Measurements from ENCODE around the gene LINC01488. TPM values are rescaled to one million over a fixed set of nuclear protein-coding genes. Genes with fewer than 3 reads are reported as not detected.

The LINC01488 gene
- total RNA-seq, 2 experiments from 2014 or later, result not detected

DNA sequence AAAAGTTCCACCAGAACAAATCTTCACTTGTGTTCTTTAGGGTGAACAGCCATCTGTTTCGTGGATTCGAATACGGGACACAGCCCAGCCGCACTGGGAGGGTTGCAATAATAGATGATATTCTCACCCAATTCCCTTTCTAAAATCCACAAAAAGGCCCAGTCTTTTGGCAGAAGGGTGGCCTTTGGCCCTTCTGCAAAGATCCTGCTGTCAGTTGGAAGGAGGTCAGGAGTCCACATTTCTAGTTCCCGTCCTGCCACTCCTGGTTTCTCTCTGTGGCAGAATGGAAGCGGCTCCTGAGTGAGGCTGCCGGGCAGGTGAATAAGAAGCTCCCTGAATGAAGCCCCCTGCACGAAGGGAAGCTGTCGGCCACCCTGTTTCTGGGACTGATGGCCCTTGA is 11.2 kb upstream of the LINC01488 start:
- ChIA-PET CTCF (no interaction called here), POLR2A (no interaction called here)
- Histone ChIP-seq H3K4me1 (ENCODE audit: insufficient read depth, low read length) (no peaks in the 10 kb centered on the region), H3K4me3 (ENCODE audit: low read length) (no peak overlapping the region), H3K9me3 (ENCODE audit: control insufficient read depth in 1 of 2, insufficient read depth in 1 of 2, low read length in 2 of 2) (peaks cover 0 to 12% of the 10 kb centered on the region in 2 experiments), H3K27me3 (ENCODE audit: control insufficient read depth in 1 of 2, insufficient read depth in 2 of 2, low read length in 2 of 2) (peaks cover 0 to 7% of the 10 kb centered on the region in 2 experiments), H3K36me3 (ENCODE audit: insufficient read depth, low read length) (no peaks in the 10 kb centered on the region), H3K27ac (ENCODE audit: low read depth in 1 of 2, low read length in 2 of 2) (no peak overlapping the region)
- Mint-ChIP-seq H3K4me3 (no peak overlapping the region), H3K36me3 (ENCODE audit: low read depth) (no peaks in the 10 kb centered on the region), H3K4me1 (ENCODE audit: low read depth) (no peaks in the 10 kb centered on the region), H3K9me3 (no peaks in the 10 kb centered on the region), H3K27me3 (peaks cover 4% of the 10 kb centered on the region), H3K27ac (no peak overlapping the region)
- intact Hi-C loops (cut with DNase I, micrococcal nuclease), result no loop called here
- TF ChIP-seq, protein P1, sequence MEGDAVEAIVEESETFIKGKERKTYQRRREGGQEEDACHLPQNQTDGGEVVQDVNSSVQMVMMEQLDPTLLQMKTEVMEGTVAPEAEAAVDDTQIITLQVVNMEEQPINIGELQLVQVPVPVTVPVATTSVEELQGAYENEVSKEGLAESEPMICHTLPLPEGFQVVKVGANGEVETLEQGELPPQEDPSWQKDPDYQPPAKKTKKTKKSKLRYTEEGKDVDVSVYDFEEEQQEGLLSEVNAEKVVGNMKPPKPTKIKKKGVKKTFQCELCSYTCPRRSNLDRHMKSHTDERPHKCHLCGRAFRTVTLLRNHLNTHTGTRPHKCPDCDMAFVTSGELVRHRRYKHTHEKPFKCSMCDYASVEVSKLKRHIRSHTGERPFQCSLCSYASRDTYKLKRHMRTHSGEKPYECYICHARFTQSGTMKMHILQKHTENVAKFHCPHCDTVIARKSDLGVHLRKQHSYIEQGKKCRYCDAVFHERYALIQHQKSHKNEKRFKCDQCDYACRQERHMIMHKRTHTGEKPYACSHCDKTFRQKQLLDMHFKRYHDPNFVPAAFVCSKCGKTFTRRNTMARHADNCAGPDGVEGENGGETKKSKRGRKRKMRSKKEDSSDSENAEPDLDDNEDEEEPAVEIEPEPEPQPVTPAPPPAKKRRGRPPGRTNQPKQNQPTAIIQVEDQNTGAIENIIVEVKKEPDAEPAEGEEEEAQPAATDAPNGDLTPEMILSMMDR (IDR thresholded peaks at IDR 0.05), result no peak
- DNase-seq (no peak), ATAC-seq (ENCODE audit: poor library complexity) (no peak)

DNA sequence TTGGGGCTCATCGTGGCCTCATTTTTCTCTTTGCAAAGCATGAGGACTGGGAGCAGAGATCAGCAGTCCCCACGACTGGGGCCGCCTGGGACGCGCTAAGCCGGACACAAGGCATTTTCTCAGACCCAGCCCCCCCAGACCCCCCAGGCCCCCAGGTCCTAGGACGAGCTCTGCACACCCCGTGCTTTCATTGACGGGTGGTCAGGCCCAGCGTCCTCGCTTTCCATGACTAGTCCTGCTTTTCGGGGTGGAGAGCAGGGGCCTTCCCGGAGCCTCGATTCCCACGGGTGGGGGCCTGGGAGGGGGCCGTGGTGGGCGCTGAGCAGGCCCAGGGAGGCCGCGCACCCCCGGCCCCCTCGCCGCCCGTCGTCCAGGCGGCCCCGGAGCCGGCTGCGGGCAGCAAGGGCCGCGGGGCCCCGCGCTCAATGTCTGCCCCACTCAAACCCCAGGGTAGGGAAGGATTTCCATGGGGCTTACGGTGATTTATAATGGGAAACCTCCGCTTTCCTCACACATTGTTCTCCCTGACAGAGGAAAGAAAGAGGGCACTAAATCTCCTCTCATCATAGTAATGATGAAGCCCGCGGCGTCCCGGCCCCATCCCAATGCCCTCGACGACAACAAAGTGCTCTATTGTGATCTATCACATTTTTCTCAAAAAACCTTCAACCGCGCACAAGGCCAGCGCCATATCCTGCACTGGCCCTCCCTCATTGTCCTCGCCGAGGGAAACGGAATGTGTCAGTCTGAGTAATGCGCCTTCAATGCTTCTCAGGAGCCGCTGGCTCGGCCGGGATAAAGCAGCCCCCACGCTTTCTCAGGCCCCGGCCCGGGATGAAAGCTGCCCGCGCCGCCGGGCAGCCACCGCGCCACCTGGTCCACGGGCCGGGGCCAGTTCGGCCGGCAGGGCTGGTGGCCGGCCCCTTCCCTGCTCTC is 10.4 kb upstream of the LINC01488 start:
- H3K9me3 ChIP-seq (ENCODE audit: control insufficient read depth in 1 of 2, insufficient read depth in 1 of 2, low read length in 2 of 2), result peaks cover 0 to 12% of the 10 kb centered on the region in 2 experiments
- TF ChIP-seq, protein P1 (IDR thresholded peaks at IDR 0.05), result no peak
- no peak for ATAC-seq (ENCODE audit: poor library complexity)
- H3K27me3 ChIP-seq (ENCODE audit: control insufficient read depth in 1 of 2, insufficient read depth in 2 of 2, low read length in 2 of 2), result peaks cover 0 to 7% of the 10 kb centered on the region in 2 experiments
- no peak for DNase-seq
- intact Hi-C loops (cut with DNase I, micrococcal nuclease), result no loop called here
- Mint-ChIP-seq H3K27ac (no peak overlapping the region), H3K4me1 (ENCODE audit: low read depth) (no peaks in the 10 kb centered on the region), H3K9me3 (no peaks in the 10 kb centered on the region), H3K27me3 (peaks cover 4% of the 10 kb centered on the region), H3K4me3 (no peak overlapping the region), H3K36me3 (ENCODE audit: low read depth) (no peaks in the 10 kb centered on the region)
- H3K4me1 ChIP-seq (ENCODE audit: insufficient read depth, low read length), result no peaks in the 10 kb centered on the region
- ChIA-PET CTCF (no interaction called here), POLR2A (no interaction called here)
- no peak overlapping the region for H3K4me3 ChIP-seq (ENCODE audit: low read length)
- no peaks in the 10 kb centered on the region for H3K36me3 ChIP-seq (ENCODE audit: insufficient read depth, low read length)
- no peak overlapping the region for H3K27ac ChIP-seq (ENCODE audit: low read depth in 1 of 2, low read length in 2 of 2)

DNA sequence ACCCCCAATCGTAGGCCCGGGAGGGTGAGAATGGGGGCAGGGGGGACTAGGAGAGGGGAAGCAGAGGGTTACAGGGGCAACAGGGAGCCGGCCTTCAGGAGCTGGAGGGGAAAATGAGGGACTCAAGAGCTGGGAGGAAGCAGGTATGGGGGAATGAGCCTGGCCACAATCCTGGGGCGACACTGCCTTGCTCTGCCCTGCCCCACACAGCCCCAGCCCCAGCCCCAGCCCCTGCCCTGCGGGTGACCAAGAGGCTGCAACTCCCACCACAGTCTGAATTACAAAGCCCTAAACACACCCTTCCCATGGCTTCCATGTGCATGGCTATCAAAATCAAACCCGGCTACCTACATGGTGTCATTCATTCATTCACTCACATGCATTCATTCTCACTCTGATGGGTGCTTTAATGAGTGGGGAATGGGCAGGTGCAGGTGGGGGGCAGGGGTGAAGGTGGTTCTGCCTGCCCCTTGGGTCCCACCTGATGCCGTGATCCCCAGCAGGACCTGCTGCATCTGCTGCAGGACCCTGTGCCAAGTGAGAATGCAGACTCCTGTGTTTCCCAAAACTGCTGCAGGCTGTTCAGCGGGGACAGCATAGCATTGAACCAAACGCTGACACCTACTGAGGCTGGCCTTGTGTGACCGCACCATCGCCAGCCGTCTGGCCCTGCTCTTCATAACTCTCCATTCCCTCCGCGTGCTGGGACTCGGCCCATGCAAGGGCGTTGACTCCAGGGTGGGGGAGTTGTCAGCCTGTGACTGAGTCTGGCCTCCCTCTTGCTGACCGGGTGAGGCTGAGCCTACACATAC is 9.5 kb upstream of the LINC01488 start:
- H3K27me3 Mint-ChIP-seq, result peaks cover 4% of the 10 kb centered on the region
- no peaks in the 10 kb centered on the region for H3K9me3 Mint-ChIP-seq
- no peak overlapping the region for H3K4me3 Mint-ChIP-seq
- intact Hi-C loops (cut with DNase I, micrococcal nuclease), result no loop called here
- H3K36me3 Mint-ChIP-seq (ENCODE audit: low read depth), result no peaks in the 10 kb centered on the region
- H3K27me3 ChIP-seq (ENCODE audit: control insufficient read depth in 1 of 2, insufficient read depth in 2 of 2, low read length in 2 of 2), result peaks cover 0 to 7% of the 10 kb centered on the region in 2 experiments
- H3K36me3 ChIP-seq (ENCODE audit: insufficient read depth, low read length), result no peaks in the 10 kb centered on the region
- H3K9me3 ChIP-seq (ENCODE audit: control insufficient read depth in 1 of 2, insufficient read depth in 1 of 2, low read length in 2 of 2), result peaks cover 0 to 12% of the 10 kb centered on the region in 2 experiments
- no peaks in the 10 kb centered on the region for H3K4me1 ChIP-seq (ENCODE audit: insufficient read depth, low read length)
- ATAC-seq (ENCODE audit: poor library complexity), result no peak
- no peaks in the 10 kb centered on the region for H3K4me1 Mint-ChIP-seq (ENCODE audit: low read depth)
- DNase-seq, result no peak
- CTCF ChIA-PET, result no interaction called here
- H3K27ac ChIP-seq (ENCODE audit: low read depth in 1 of 2, low read length in 2 of 2), result no peak overlapping the region
- TF ChIP-seq, protein P1 (IDR thresholded peaks at IDR 0.05), result no peak
- H3K27ac Mint-ChIP-seq, result no peak overlapping the region
- no peak overlapping the region for H3K4me3 ChIP-seq (ENCODE audit: low read length)
- POLR2A ChIA-PET, result no interaction called here

Measured in CD4-positive, alpha-beta T cell (primary cell).